ENCODE results near the gene CRYZL1. TPM values are rescaled to one million over a fixed set of nuclear protein-coding genes. Genes with fewer than 3 reads are reported as not detected.

The CRYZL1 gene
- total and polyA plus RNA-seq, 2 of the 8 experiments (the other 6 are each of a cell fraction or from before 2014, with no cell fraction given), result 15.6 to 15.8 TPM

GRCh38 chr21:33658919-33659567 lies 17.5 kb upstream of the CRYZL1 start:
- Histone ChIP-seq H4K5ac (ENCODE audit: insufficient read length, low read depth, low read length) (no peak overlapping the region), H3K4ac (replicated peaks; ENCODE audit: insufficient read length, low read depth, low read length) (no peak overlapping the region), H3K27ac (ENCODE audit: low read depth, low read length) (no peak overlapping the region), H2BK20ac (ENCODE audit: low read length) (no peak overlapping the region), H3K18ac (ENCODE audit: extremely low read depth, low read length) (no peak overlapping the region), H3K23ac (ENCODE audit: insufficient read length) (no peak overlapping the region), H3K36me3 (ENCODE audit: control insufficient read depth in 2 of 4, insufficient read depth in 4 of 4, low read length in 3 of 4) (no peaks in the 10 kb centered on the region), H2AFZ (ENCODE audit: low read length) (no peak overlapping the region), H3K79me1 (ENCODE audit: low read depth, low read length) (peaks cover 5% of the 10 kb centered on the region), H2BK5ac (ENCODE audit: low read depth, low read length) (0 out of 2 replicates have a peak overlapping the region, but pooled peaks have one; percentile 29), H2AK5ac (ENCODE audit: low read depth, low read length) (0 out of 2 replicates have a peak overlapping the region, but pooled peaks have one; percentile 76), H2BK12ac (ENCODE audit: low read depth, low read length) (no peak overlapping the region; the same call in 1 of the 2 replicates), H2BK15ac (ENCODE audit: low read length) (peak overlapping the region; percentile 77; the same call in 1 of the 2 replicates), H3K79me2 (ENCODE audit: control insufficient read depth in 1 of 2, insufficient read depth in 2 of 2, low read length in 2 of 2) (peaks cover 21 to 98% of the 10 kb centered on the region in 2 experiments), H4K91ac (replicated peaks; ENCODE audit: insufficient read length, low read length) (no peak overlapping the region), H3K4me1 (replicated peaks in 1 of 4; ENCODE audit: control insufficient read depth in 3 of 4, insufficient read depth in 4 of 4, low read length in 3 of 4) (peaks cover 0 to 10% (median 4%) of the 10 kb centered on the region in 4 experiments; a peak in 4 of 7 replicates), H3K9me3 (ENCODE audit: insufficient read depth in 2 of 2, low read depth in 1 of 2, low read length in 1 of 2) (no peaks in the 10 kb centered on the region), H3K4me3 (ENCODE audit: extremely low read depth in 1 of 4, insufficient read depth in 2 of 4, low read depth in 3 of 4, low read length in 4 of 4) (no peak overlapping the region), H3K56ac (replicated peaks; ENCODE audit: insufficient read length, low read depth, low read length) (no peak overlapping the region), H3K9ac (replicated peaks in 1 of 4; ENCODE audit: extremely low read depth in 1 of 4, low read depth in 3 of 4, low read length in 3 of 4) (no peak overlapping the region), H4K8ac (ENCODE audit: extremely low read depth, insufficient read depth, low read length) (no peak overlapping the region), H2BK120ac (replicated peaks; ENCODE audit: low read depth, low read length) (no peak overlapping the region), H3K27me3 (replicated peaks in 1 of 4; ENCODE audit: control insufficient read depth in 3 of 4, extremely low read depth in 1 of 4, insufficient read depth in 3 of 4, low read length in 3 of 4) (no peaks in the 10 kb centered on the region), H3K4me2 (ENCODE audit: insufficient read depth in 1 of 2, low read depth in 2 of 2, low read length in 2 of 2) (no peak overlapping the region), H3K23me2 (ENCODE audit: low read depth, low read length) (no peaks in the 10 kb centered on the region), H4K20me1 (replicated peaks in 1 of 2; ENCODE audit: control insufficient read depth in 1 of 2, insufficient read depth in 2 of 2, low read length in 2 of 2) (peaks cover 6 to 21% of the 10 kb centered on the region in 2 experiments), H3K14ac (ENCODE audit: insufficient read length) (no peak overlapping the region)
- 82% methylated on average over 7 of the region's 7 CpGs; no CpG with 5 or more reads in 1 of the 2 experiments for WGBS, 2 experiments (ENCODE audit: extremely low coverage in 1 of 2, insufficient coverage in 1 of 2, insufficient read length in 1 of 2, insufficient replicate concordance in 2 of 2, low coverage in 1 of 2, low lambda C conversion rate in 2 of 2, missing lambda C conversion rate in 1 of 2)
- FAIRE-seq, result no peak
- CTCF ChIA-PET (ENCODE audit: partially characterized antibody), result interaction anchor here (1.4 kb wide), 1 partner anchor 236 kb away, joined by 3 read pairs; no protein-coding TSS in a partner anchor
- POLR2A ChIA-PET (ENCODE audit: partially characterized antibody), result interaction anchor here (0.7 kb wide), 1 partner anchor 9 kb away, joined by 3 read pairs; no protein-coding TSS in a partner anchor
- no peak for DNase-seq (ENCODE audit: low read depth in 1 of 2, low spot score in 2 of 2)
- TF ChIP-seq ASH2L (IDR thresholded peaks at IDR 0.05; ENCODE audit: low read length) (no peak), GABPA (IDR thresholded peaks at IDR 0.05; ENCODE audit: borderline replicate concordance, insufficient read depth, low read length) (no peak), CTBP2 (IDR thresholded peaks at IDR 0.05; ENCODE audit: borderline replicate concordance, insufficient read depth, insufficient read length, low read length) (no peak), BACH1 (IDR thresholded peaks at IDR 0.05; ENCODE audit: low read length) (no peak), EGR1 (IDR thresholded peaks at IDR 0.05; ENCODE audit: borderline replicate concordance, low read depth, low read length) (no peak), ATF2 (IDR thresholded peaks at IDR 0.05; ENCODE audit: low read length) (no peak), TAF7 (optimal IDR thresholded peaks at IDR 0.05; ENCODE audit: borderline replicate concordance, low read depth, low read length) (no peak), RNF2 (IDR thresholded peaks at IDR 0.05; ENCODE audit: borderline replicate concordance, low read depth, low read length, missing control alignments, poor library complexity, severe bottlenecking) (no peak), MAFK (IDR thresholded peaks at IDR 0.05; ENCODE audit: low read depth, low read length) (no peak), SP2 (IDR thresholded peaks at IDR 0.05; ENCODE audit: low read length) (no peak)

Data from H1 (cell line).